ENCODE data around the gene RNF17.

The RNF17 gene

DNA sequence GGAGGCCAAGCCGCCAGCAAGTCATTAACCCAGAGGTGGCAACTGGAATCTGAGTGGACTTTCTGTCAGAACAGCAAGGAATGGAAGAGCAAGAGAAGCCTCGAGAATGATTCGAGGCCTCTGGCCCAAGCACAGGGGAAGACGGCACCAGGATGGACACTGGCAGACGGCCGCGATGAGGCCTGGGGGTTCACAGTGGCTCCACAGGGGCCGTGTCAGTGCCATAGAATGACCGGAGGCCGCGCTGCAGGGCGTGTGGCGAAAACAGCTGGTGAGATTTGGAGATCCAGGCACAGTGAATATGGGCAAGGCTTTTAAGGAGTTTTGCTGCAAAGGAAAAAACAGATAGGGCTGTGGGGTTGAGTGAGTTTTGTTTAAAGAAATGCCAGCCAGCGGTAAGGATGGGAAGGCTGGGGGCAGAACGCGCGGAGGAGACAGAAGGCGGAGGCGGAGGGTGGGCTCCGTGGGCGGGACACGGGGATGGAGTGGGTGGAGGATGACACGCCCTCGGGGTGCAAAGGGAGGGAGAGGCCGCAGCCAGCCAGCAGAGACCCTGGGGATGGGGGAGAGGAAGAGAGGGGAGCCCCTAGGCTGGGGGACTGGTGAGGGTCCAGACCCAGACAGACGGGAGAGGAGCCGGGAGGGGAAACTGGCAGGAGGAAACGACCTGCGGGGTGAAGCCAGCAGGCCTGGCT is 130.5 kb downstream of the RNF17 start:
- H3K9me3 ChIP-seq, result no peaks in the 10 kb centered on the region
- no peak overlapping the region for H3K4me3 ChIP-seq (ENCODE audit: low read depth in 1 of 2, low read length in 1 of 2)
- TF ChIP-seq, protein P1, sequence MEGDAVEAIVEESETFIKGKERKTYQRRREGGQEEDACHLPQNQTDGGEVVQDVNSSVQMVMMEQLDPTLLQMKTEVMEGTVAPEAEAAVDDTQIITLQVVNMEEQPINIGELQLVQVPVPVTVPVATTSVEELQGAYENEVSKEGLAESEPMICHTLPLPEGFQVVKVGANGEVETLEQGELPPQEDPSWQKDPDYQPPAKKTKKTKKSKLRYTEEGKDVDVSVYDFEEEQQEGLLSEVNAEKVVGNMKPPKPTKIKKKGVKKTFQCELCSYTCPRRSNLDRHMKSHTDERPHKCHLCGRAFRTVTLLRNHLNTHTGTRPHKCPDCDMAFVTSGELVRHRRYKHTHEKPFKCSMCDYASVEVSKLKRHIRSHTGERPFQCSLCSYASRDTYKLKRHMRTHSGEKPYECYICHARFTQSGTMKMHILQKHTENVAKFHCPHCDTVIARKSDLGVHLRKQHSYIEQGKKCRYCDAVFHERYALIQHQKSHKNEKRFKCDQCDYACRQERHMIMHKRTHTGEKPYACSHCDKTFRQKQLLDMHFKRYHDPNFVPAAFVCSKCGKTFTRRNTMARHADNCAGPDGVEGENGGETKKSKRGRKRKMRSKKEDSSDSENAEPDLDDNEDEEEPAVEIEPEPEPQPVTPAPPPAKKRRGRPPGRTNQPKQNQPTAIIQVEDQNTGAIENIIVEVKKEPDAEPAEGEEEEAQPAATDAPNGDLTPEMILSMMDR (IDR thresholded peaks at IDR 0.05), result no peak
- no peak overlapping the region for H3K27ac ChIP-seq
- no peaks in the 10 kb centered on the region for H3K4me1 ChIP-seq (ENCODE audit: control insufficient read depth in 1 of 2, insufficient read depth in 1 of 2, low read depth in 1 of 2, low read length in 1 of 2)
- H3K27me3 ChIP-seq, result no peaks in the 10 kb centered on the region
- peaks cover 34% of the 10 kb centered on the region for H3K36me3 ChIP-seq

DNA sequence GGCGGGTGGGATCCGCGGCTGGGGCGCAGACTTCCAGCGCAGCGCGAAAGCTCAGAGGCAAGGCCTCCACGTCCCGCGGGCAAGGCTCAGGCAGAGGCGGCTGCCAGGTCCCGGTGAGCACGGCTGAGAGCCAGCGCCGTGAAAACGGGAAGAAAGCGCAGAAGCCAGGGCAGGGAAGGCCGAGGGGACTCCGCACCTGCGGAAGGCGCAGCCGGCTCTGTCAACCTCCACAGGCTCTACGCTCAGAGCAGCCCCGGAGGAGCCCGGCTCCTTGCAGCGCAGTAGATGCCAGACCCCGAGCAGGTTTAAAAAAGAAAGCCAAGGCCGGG is 131.0 kb downstream of the RNF17 start:
- TF ChIP-seq, protein P1 (IDR thresholded peaks at IDR 0.05), result no peak
- peaks cover 29% of the 10 kb centered on the region for H3K36me3 ChIP-seq
- H3K4me3 ChIP-seq (ENCODE audit: low read depth in 1 of 2, low read length in 1 of 2), result no peak overlapping the region

DNA sequence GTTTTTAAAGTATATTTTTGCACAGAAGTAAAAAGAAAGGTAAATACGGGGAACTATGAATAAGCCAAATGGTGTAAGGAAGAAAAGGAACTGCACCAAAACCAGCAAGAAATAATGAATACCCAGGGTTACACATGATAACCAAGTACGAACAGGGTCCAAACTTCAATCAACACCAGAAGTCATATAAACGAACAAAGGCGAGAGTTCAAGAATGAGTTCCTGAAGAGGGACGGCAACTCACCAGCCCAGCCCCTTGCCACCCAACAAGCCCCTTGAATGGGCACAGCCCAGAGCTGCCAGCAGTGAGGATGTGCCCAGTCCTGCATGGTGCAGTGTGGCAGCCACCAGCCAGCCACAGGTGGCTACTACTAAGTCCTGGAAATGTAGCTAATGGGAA is 132.1 kb downstream of the RNF17 start:
- H3K27ac ChIP-seq, result no peak overlapping the region
- no peaks in the 10 kb centered on the region for H3K27me3 ChIP-seq
- H3K4me3 ChIP-seq (ENCODE audit: low read depth in 1 of 2, low read length in 1 of 2), result no peak overlapping the region
- TF ChIP-seq, protein P1 (IDR thresholded peaks at IDR 0.05), result no peak
- peaks cover 18% of the 10 kb centered on the region for H3K36me3 ChIP-seq
- H3K4me1 ChIP-seq (ENCODE audit: control insufficient read depth in 1 of 2, insufficient read depth in 1 of 2, low read depth in 1 of 2, low read length in 1 of 2), result no peaks in the 10 kb centered on the region
- H3K9me3 ChIP-seq, result no peaks in the 10 kb centered on the region

More for the DNA sequence above, 131.0 kb downstream of the RNF17 start:
- H3K27me3 ChIP-seq, result no peaks in the 10 kb centered on the region
- no peak overlapping the region for H3K27ac ChIP-seq
- no peaks in the 10 kb centered on the region for H3K4me1 ChIP-seq (ENCODE audit: control insufficient read depth in 1 of 2, insufficient read depth in 1 of 2, low read depth in 1 of 2, low read length in 1 of 2)
- H3K9me3 ChIP-seq, result no peaks in the 10 kb centered on the region

DNA sequence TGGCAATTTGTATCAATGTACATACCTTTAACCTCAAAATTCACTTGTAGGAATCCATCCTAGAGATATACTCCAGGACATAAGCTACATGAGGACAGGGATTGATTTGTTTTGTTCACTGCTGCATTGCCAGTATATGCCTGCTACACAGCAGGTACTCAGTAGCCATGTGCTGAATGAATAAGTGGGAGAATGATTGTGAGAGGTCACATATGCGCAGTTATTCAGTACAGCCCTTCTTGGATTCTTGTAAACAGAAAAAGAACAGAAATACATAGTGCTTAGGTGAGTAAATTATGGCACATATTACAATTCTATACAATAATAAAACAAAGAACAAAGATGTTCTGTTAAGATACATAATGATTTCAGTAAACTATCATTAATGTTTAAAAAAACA is 133.3 kb downstream of the RNF17 start:
- H3K9me3 ChIP-seq, result no peaks in the 10 kb centered on the region
- peaks cover 5% of the 10 kb centered on the region for H3K36me3 ChIP-seq
- TF ChIP-seq, protein P1 (IDR thresholded peaks at IDR 0.05), result no peak
- H3K4me1 ChIP-seq (ENCODE audit: control insufficient read depth in 1 of 2, insufficient read depth in 1 of 2, low read depth in 1 of 2, low read length in 1 of 2), result no peaks in the 10 kb centered on the region
- no peak overlapping the region for H3K27ac ChIP-seq
- H3K27me3 ChIP-seq, result no peaks in the 10 kb centered on the region
- H3K4me3 ChIP-seq (ENCODE audit: low read depth in 1 of 2, low read length in 1 of 2), result no peak overlapping the region

DNA sequence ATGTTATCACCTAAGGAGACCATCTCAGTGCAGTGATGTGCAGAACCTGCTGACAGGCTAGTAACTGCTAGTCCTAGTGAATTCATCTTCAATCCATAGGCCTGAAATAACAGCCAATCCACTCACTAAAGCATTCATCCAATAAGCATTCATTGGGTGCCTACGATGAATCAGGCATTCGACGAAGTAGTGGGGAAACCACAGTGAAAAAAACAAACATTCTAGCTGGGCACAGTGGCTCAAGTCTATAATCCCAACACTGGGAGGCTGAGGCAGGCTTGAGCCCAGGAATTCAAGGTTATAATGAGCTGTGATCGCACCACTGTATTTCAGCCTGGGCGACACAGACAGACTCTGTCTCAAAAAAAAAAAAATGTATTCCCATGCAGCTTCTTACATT is 135.6 kb downstream of the RNF17 start:
- Histone ChIP-seq H3K36me3 (peaks cover 4% of the 10 kb centered on the region), H3K27ac (no peak overlapping the region), H3K27me3 (no peaks in the 10 kb centered on the region), H3K4me3 (ENCODE audit: low read depth in 1 of 2, low read length in 1 of 2) (no peak overlapping the region), H3K9me3 (no peaks in the 10 kb centered on the region), H3K4me1 (ENCODE audit: control insufficient read depth in 1 of 2, insufficient read depth in 1 of 2, low read depth in 1 of 2, low read length in 1 of 2) (no peaks in the 10 kb centered on the region)
- TF ChIP-seq, protein P1 (IDR thresholded peaks at IDR 0.05), result no peak

All from neutrophil (primary cell).